ENCODE results near the gene AKT1S1. TPM values are rescaled to one million over a fixed set of nuclear protein-coding genes. Genes with fewer than 3 reads are reported as not detected.

AKT1S1 gene
- total RNA-seq, 4 donors from 2014 or later: 15.4 to 30.6 (median 21.9) TPM

GRCh38 chr19:49913720-49914119, 36.6 kb upstream of the AKT1S1 start:
- Histone ChIP-seq H3K4me3 (no peak overlapping the region), H3K27me3 (no peaks in the 10 kb centered on the region), H3K4me1 (peaks cover 0 to 27% (median 24%) of the 10 kb centered on the region in 4 donors), H3K36me3 (peaks cover 8 to 81% (median 63%) of the 10 kb centered on the region in 4 donors), H3K27ac (replicated peaks in 1 of 4) (no peak overlapping the region), H3K9me3 (no peaks in the 10 kb centered on the region)
- DNase-seq (ENCODE audit: extremely low spot score): no peak
- TF ChIP-seq POLR2A (IDR thresholded peaks at IDR 0.05; ENCODE audit: low read depth): no peak
- TF ChIP-seq POLR2AphosphoS5 (IDR thresholded peaks at IDR 0.05): no peak
- no peak for TF ChIP-seq EP300 (IDR thresholded peaks at IDR 0.05)
- TF ChIP-seq, protein P1, sequence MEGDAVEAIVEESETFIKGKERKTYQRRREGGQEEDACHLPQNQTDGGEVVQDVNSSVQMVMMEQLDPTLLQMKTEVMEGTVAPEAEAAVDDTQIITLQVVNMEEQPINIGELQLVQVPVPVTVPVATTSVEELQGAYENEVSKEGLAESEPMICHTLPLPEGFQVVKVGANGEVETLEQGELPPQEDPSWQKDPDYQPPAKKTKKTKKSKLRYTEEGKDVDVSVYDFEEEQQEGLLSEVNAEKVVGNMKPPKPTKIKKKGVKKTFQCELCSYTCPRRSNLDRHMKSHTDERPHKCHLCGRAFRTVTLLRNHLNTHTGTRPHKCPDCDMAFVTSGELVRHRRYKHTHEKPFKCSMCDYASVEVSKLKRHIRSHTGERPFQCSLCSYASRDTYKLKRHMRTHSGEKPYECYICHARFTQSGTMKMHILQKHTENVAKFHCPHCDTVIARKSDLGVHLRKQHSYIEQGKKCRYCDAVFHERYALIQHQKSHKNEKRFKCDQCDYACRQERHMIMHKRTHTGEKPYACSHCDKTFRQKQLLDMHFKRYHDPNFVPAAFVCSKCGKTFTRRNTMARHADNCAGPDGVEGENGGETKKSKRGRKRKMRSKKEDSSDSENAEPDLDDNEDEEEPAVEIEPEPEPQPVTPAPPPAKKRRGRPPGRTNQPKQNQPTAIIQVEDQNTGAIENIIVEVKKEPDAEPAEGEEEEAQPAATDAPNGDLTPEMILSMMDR (IDR thresholded peaks at IDR 0.05): no peak
- intact Hi-C loops (cut with DNase I): no loop called here
- 89% methylated on average over 10 of the region's 10 CpGs for WGBS

DNA sequence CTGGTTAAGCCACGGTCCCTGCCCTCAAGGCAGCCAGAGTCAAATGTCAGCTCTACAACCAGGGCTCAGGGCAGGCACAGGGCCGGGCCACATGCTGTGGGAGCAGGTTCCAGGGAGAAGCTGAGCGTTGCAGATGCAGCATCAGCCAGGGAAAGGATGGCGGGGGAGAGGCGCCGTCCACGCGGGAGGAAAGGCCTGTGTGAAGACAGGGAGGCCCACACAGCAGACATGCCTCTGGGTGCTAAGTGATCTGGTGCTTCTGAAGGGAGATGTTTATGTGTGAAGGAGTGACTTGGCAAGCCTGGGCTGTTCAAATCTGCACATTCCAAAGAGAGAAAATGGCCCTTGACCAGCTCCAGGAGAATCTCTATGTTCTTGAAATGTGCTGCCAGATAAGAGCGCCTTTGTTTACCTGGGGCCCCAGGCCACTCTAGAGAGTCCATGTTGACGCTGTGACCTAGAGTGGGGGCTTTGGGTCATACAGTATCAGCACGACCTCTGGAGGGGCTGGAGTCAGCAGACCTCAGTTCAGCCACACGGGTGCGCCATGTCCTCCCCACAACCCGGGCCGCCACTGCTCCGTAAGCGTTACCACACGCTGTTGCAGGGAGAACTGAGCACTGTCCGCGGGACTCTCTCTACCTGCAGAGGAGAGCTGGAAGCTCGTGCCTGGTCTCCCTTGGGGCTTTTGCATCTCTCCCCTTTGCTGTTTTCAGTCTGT, 36.0 kb upstream of the AKT1S1 start:
- H3K27me3 ChIP-seq: no peaks in the 10 kb centered on the region
- H3K27ac ChIP-seq (replicated peaks in 1 of 4): peak overlapping the region in 2 of 4 donors; percentile 46 to 62
- no peak for DNase-seq (ENCODE audit: extremely low spot score)
- intact Hi-C loops (cut with DNase I): no loop called here
- WGBS: 77% methylated on average over 20 of the region's 21 CpGs
- peaks cover 0 to 27% (median 24%) of the 10 kb centered on the region in 4 donors for H3K4me1 ChIP-seq
- H3K9me3 ChIP-seq: no peaks in the 10 kb centered on the region
- peaks cover 11 to 82% (median 65%) of the 10 kb centered on the region in 4 donors for H3K36me3 ChIP-seq
- TF ChIP-seq POLR2AphosphoS5 (IDR thresholded peaks at IDR 0.05) (no peak), EP300 (IDR thresholded peaks at IDR 0.05) (no peak), POLR2A (IDR thresholded peaks at IDR 0.05; ENCODE audit: low read depth) (no peak)
- TF ChIP-seq, protein P1 (IDR thresholded peaks at IDR 0.05): no peak
- H3K4me3 ChIP-seq: no peak overlapping the region

- 58% methylated on average over 9 of the region's 9 CpGs for WGBS
Observed at GRCh38 chr19:49911381-49912145, 34.4 kb upstream of the AKT1S1 start.

DNA sequence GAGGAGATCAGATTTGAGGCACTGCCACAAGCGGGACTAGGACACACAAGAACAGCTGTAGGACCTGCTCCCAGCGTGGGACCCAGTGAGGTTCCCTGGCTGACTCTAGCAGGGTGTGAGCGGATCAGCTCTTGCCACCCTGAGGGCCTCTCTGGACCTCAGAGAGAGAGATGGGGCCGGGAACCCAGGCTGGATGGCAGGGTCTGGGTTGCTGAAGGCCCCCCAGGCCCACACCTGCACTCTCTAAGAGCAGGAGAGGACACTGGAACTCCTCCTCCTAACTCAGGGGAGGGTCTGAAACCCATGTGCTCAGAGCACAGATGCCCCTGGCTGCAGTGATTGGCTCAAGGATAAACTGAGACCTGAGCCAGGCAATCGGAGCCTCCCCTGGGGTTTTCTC, 33.0 kb upstream of the AKT1S1 start:
- intact Hi-C loops (cut with DNase I): no loop called here
- Histone ChIP-seq H3K36me3 (peaks cover 17 to 79% (median 61%) of the 10 kb centered on the region in 4 donors), H3K27ac (replicated peaks in 1 of 4) (no peak overlapping the region), H3K4me3 (no peak overlapping the region), H3K27me3 (no peaks in the 10 kb centered on the region), H3K4me1 (peaks cover 0 to 27% (median 24%) of the 10 kb centered on the region in 4 donors), H3K9me3 (no peaks in the 10 kb centered on the region)
- TF ChIP-seq, protein P1 (IDR thresholded peaks at IDR 0.05): no peak
- TF ChIP-seq POLR2A (IDR thresholded peaks at IDR 0.05; ENCODE audit: low read depth): no peak
- TF ChIP-seq POLR2AphosphoS5 (IDR thresholded peaks at IDR 0.05): no peak
- no peak for TF ChIP-seq EP300 (IDR thresholded peaks at IDR 0.05)
- WGBS: no CpG with 5 or more reads among the region's 5 CpGs
- no peak for DNase-seq (ENCODE audit: extremely low spot score)

More at GRCh38 chr19:49911381-49912145, 34.4 kb upstream of the AKT1S1 start:
- Histone ChIP-seq H3K9me3 (no peaks in the 10 kb centered on the region), H3K4me1 (peaks cover 0 to 27% (median 24%) of the 10 kb centered on the region in 4 donors), H3K27me3 (no peaks in the 10 kb centered on the region), H3K36me3 (peaks cover 17 to 82% (median 65%) of the 10 kb centered on the region in 4 donors), H3K4me3 (no peak overlapping the region), H3K27ac (replicated peaks in 1 of 4) (peak overlapping the region in 1 of 4 donors; percentile 11)
- DNase-seq (ENCODE audit: extremely low spot score): no peak
- TF ChIP-seq, protein P1 (IDR thresholded peaks at IDR 0.05): no peak
- TF ChIP-seq EP300 (IDR thresholded peaks at IDR 0.05) (no peak), POLR2AphosphoS5 (IDR thresholded peaks at IDR 0.05) (no peak), POLR2A (IDR thresholded peaks at IDR 0.05; ENCODE audit: low read depth) (no peak)
- intact Hi-C loops (cut with DNase I): no loop called here

All from esophagus muscularis mucosa (tissue), 4 donors.